Spleen (tissue), 11 donors: ENCODE data around the gene MEG3. TPM values are rescaled to one million over a fixed set of nuclear protein-coding genes. Genes with fewer than 3 reads are reported as not detected.

ENCODE experiments used
- DNase-seq: peaks from one replicate; pipeline ENCODE4 v3.0.0-alpha.2; 2020
- H3K27ac ChIP-seq, 8 donors: fragments of 200-600 bp; sonication (generic) in 7 of 8; 1 replicate in 4 of 8; 2 replicates in 4 of 8; pipeline versions ENCODE4 v1.5.0 to v1.8.0; 2016 to 2021; ENCODE audit warnings: inconsistent platforms in 4 of 8, mild to moderate bottlenecking in 4 of 8, moderate library complexity in 1 of 8
- H3K27me3 ChIP-seq, 7 donors: fragments of 200-600 bp; sonication (generic) in 6 of 7; replicated peaks in 1 of 7; 1 replicate in 4 of 7; 2 replicates in 3 of 7; pipeline versions ENCODE4 v1.5.0 to v1.8.0; 2016 to 2021; ENCODE audit warnings: inconsistent platforms in 3 of 7, mild to moderate bottlenecking in 1 of 7
- H3K36me3 ChIP-seq, 6 donors: fragments of 200-600 bp; sonication (generic) in 5 of 6; 1 replicate in 4 of 6; 2 replicates in 2 of 6; pipeline versions ENCODE4 v1.5.0 to v1.8.0; 2016 to 2021; ENCODE audit warnings: inconsistent platforms in 2 of 6
- H3K4me1 ChIP-seq, 6 donors: fragments of 200-600 bp; sonication (generic) in 5 of 6; 1 replicate in 3 of 6; 2 replicates in 3 of 6; pipeline versions ENCODE4 v1.5.0 to v1.8.0; 2016 to 2021; ENCODE audit warnings: inconsistent platforms in 3 of 6
- H3K4me3 ChIP-seq, 8 donors: fragments of 200-600 bp; sonication (generic) in 7 of 8; 1 replicate in 4 of 8; 2 replicates in 4 of 8; pipeline versions ENCODE4 v1.5.0 to v1.8.0; 2016 to 2021; ENCODE audit warnings: inconsistent platforms in 4 of 8, mild to moderate bottlenecking in 4 of 8, moderate library complexity in 2 of 8
- H3K9me3 ChIP-seq, 8 donors: fragments of 200-600 bp; sonication (generic) in 7 of 8; 1 replicate in 4 of 8; 2 replicates in 4 of 8; pipeline versions ENCODE4 v1.5.0 to v1.8.0; 2016 to 2021; ENCODE audit warnings: inconsistent platforms in 4 of 8
- CTCF ChIP-seq, 11 experiments: fragments of 200-600 bp in 7 of 11; fragments of 450-650 bp in 4 of 11; sonication (generic) in 4 of 11; IDR thresholded peaks in 8 of 11; conservative IDR thresholded peaks in 3 of 11; 1 replicate in 7 of 11; 2 replicates in 4 of 11; pipeline versions ENCODE4 v1.4.0 to v1.8.0; 2016 to 2021; ENCODE audit warnings: antibody characterized with exemption in 11 of 11, inconsistent platforms in 4 of 11, mild to moderate bottlenecking in 1 of 11
- POLR2A ChIP-seq, 3 donors: fragments of 450-650 bp; IDR thresholded peaks; one replicate each; pipeline ENCODE4 v1.5.1; 2017; ENCODE audit warnings: antibody characterized with exemption in 3 of 3, mild to moderate bottlenecking in 1 of 3
- POLR2AphosphoS5 ChIP-seq, 3 donors: sonication (generic); formaldehyde crosslinking; IDR thresholded peaks; one replicate each; pipeline ENCODE4 v1.5.1; 2017; ENCODE audit warnings: antibody characterized with exemption in 3 of 3
- WGBS, 5 donors: extraction: QIAGEN DNeasy Blood & Tissue Kit in 3 of 5; methylation state at CpG; one replicate each; pipeline versions ENCODE4 v1.1.5 to v1.1.7; 2013 to 2018; 5-methylcytosine and 5-hydroxymethylcytosine counted together
- intact Hi-C: fragments of 100-400 bp; cut with DNase I; formaldehyde crosslinking; loops from one replicate; pipeline ENCODE4 v1.15.0; 2023; ENCODE audit warnings: low total_unique reads
- microRNA-seq, 3 donors: library from miRNA; unstranded; fragments of <30 nt; microRNA quantifications; one replicate each; pipeline versions ENCODE4 to v1.1.0, GENCODE V29; 2019 to 2020
- polyA plus RNA-seq, 3 donors: library from polyadenylated mRNA; stranded (reverse); fragments of 200-250 nt; gene quantifications; one replicate each; pipeline ENCODE4 v1.2.1, GENCODE V29; 2013
- small RNA-seq, 4 donors: library from RNA; depleted of rRNA; stranded (forward); fragments of <200 nt; gene quantifications; one replicate each; pipeline ENCODE3, GENCODE V24; 2016
- total RNA-seq, 7 donors: library from RNA; depleted of rRNA in 3 of 7; stranded (reverse); fragments of >200 nt in 3 of 7; fragmentation: NEBNext Ultra II Directional in 4 of 7; extraction: Animal tissue kit (Norgen Biotek cat#: 25700) in 4 of 7; gene quantifications; one replicate each; pipeline versions ENCODE4 v1.1.0 to v1.2.1, GENCODE V29; 2016 to 2021
- donor health status: healthy with polysubstance abuse.
- donor health status: DM: no; HTN: no; CAD: no; lungs with moderate emphysema.
- donor health status: DM: no; HTN: no; CAD: no.
- donor health status: Bipolar disorder and iron deficiency.
- donor health status: healthy.
- donor health status: DM: no; HTN: no; CAD: no.
- donor health status: DM: yes; HTN: yes; CAD: no.

Gene MEG3
- total and polyA plus RNA-seq, 10 donors, result 86.5 to 763 (median 187) TPM

- H3K27ac ChIP-seq, result no peak overlapping the region
- intact Hi-C loops, result no loop called here
- no peaks in the 10 kb centered on the region for H3K4me1 ChIP-seq
- TF ChIP-seq POLR2A (IDR thresholded peaks at IDR 0.05) (no peak), POLR2AphosphoS5 (IDR thresholded peaks at IDR 0.05) (no peak), CTCF (IDR thresholded peaks at IDR 0.05 in 8 of 11, conservative IDR thresholded peaks at IDR 0.05 in 3 of 11) (no peak)
- H3K27me3 ChIP-seq, result peaks cover 0 to 47% (median 7%) of the 10 kb centered on the region in 7 donors
- DNase-seq, result no peak
- H3K36me3 ChIP-seq, result peaks cover 0 to 6% (median 0%) of the 10 kb centered on the region in 6 donors
- 83 to 92% (median 88%) methylated on average over 8 of the region's 8 CpGs for WGBS, 5 donors
- H3K9me3 ChIP-seq, result no peaks in the 10 kb centered on the region
- no peak overlapping the region for H3K4me3 ChIP-seq
These were observed 81.3 kb downstream of the MEG3 start for GRCh38 chr14:100907240-100907639.

DNA sequence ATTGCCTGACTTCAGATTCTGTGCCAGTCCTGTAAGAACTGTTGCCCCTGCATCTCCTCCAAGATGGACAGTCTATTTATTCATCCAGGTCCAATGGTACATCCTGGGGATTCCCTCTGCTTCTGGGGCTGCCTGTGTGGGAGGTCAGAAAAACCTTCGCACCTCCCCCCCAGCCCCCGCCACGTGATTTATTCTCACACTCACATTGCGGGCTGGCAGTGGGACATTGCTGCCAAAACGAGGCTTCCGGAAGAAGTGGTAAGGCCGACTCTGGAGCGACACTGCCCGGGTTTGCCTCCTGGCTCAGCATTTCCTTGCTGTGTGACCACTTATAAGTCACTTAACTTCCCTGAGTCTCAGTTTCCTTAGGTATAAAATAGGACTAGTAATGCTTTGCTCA is 83.5 kb downstream of the MEG3 start:
- Histone ChIP-seq H3K4me3 (no peak overlapping the region), H3K27ac (no peak overlapping the region), H3K36me3 (peaks cover 0 to 6% (median 0%) of the 10 kb centered on the region in 6 donors), H3K4me1 (no peaks in the 10 kb centered on the region), H3K27me3 (peaks cover 0 to 25% (median 3%) of the 10 kb centered on the region in 7 donors), H3K9me3 (no peaks in the 10 kb centered on the region)
- DNase-seq, result no peak
- WGBS, 5 donors, result 86 to 93% (median 91%) methylated on average over 9 of the region's 9 CpGs
- TF ChIP-seq POLR2A (IDR thresholded peaks at IDR 0.05) (no peak), CTCF (IDR thresholded peaks at IDR 0.05 in 8 of 11, conservative IDR thresholded peaks at IDR 0.05 in 3 of 11) (no peak), POLR2AphosphoS5 (IDR thresholded peaks at IDR 0.05) (no peak)
- intact Hi-C loops, result no loop called here

Small RNAs within 50 kb of the gene (microRNA-seq; reads per million reads assigned to microRNA genes)
- gene MIR127, result 981 to 1,445 (median 1,165) reads per million in 3 donors
- 44.5 to 53.7 (median 49.1) reads per million in 3 donors for gene MIR136
- 0 reads per million in 3 donors for gene MIR2392
- 240 to 900 (median 373) reads per million in 3 donors for gene MIR337
- 74.3 to 156 (median 114) reads per million in 3 donors for gene MIR431
- 106 to 174 (median 113) reads per million in 3 donors for gene MIR432
- gene MIR433, result 62.0 to 99.7 (median 67.0) reads per million in 3 donors
- gene MIR493, result 231 to 282 (median 248) reads per million in 3 donors
- gene MIR665, result 1.7 to 2.1 (median 1.8) reads per million in 3 donors

Small RNAs within 50 kb of the gene (small RNA-seq; reads per million reads assigned to genes)
- 0 reads per million in 4 donors for gene AL117190.3
- 0 reads per million in 4 donors for gene MIR127
- gene MIR136, result 0 reads per million in 4 donors
- 0 reads per million in 4 donors for gene MIR2392
- gene MIR337, result 0.41 to 2.8 (median 1.3) reads per million in 4 donors
- gene MIR431, result 0 reads per million in 4 donors
- 0 reads per million in 4 donors for gene MIR432
- gene MIR433, result 0 reads per million in 4 donors
- gene MIR493, result 9.0 to 14.3 (median 12.1) reads per million in 4 donors
- gene RF01928, result 0 reads per million in 4 donors
- gene RF02145, result 0 reads per million in 4 donors
- gene SNORD112, result 0.45 to 1.4 (median 0.83) reads per million in 4 donors

Other genes starting within 250 kb of the MEG3 start
- 10 to 100 TPM in 1 of 7 donors, 1 to 10 TPM in 6; 3.8 to 10.0 (median 5.9) TPM for gene BEGAIN, start 238.7 kb upstream of the MEG3 start, total RNA-seq
- gene BEGAIN, start 238.7 kb upstream of the MEG3 start, polyA plus RNA-seq, result 1 to 10 TPM; 1.8 to 6.9 (median 4.1) TPM
- under 1 TPM in 3 of 7 donors, not detected in 4; 0.17 to 0.79 (median 0.38) TPM for gene DLK1, start 99.2 kb upstream of the MEG3 start, total RNA-seq
- gene DLK1, start 99.2 kb upstream of the MEG3 start, polyA plus RNA-seq, result not detected
- not detected for gene RTL1, start 77.6 kb downstream of the MEG3 start, total RNA-seq
- gene RTL1, start 77.6 kb downstream of the MEG3 start, polyA plus RNA-seq, result under 1 TPM in 1 of 3 donors, not detected in 2; under 0.01 TPM